ENCODE measurements around the gene RUSF1. TPM values are rescaled to one million over a fixed set of nuclear protein-coding genes. Genes with fewer than 3 reads are reported as not detected.

RUSF1 gene
- total and polyA plus RNA-seq, 4 donors = 21.8 to 73.1 (median 49.5) TPM

GRCh38 chr16:31499928-31500327 is 8.3 kb downstream of the RUSF1 start:
- no peak for DNase-seq (ENCODE audit: low spot score)
- Histone ChIP-seq H3K27ac (ENCODE audit: low read depth in 1 of 2, low read length in 2 of 2) (no peak overlapping the region), H3K9me3 (ENCODE audit: control insufficient read depth in 4 of 4, low read length in 3 of 4) (no peaks in the 10 kb centered on the region), H3K36me3 (ENCODE audit: control insufficient read depth in 4 of 4, insufficient read depth in 3 of 4, low read depth in 1 of 4, low read length in 3 of 4) (peaks cover 3 to 42% (median 26%) of the 10 kb centered on the region in 4 donors), H3K27me3 (ENCODE audit: control insufficient read depth in 4 of 4, insufficient read depth in 4 of 4, low read length in 3 of 4) (no peaks in the 10 kb centered on the region), H3K4me1 (ENCODE audit: control insufficient read depth in 4 of 4, insufficient read depth in 4 of 4, low read length in 3 of 4) (peaks cover 7 to 44% (median 36%) of the 10 kb centered on the region in 4 donors), H3K4me3 (ENCODE audit: low read depth in 1 of 3, low read length in 3 of 3) (no peak overlapping the region), H3K9ac (ENCODE audit: low read depth in 1 of 2, low read length in 2 of 2) (no peak overlapping the region)
- 83% methylated on average over 8 of the region's 8 CpGs for WGBS
- TF ChIP-seq FOXA2 (IDR thresholded peaks at IDR 0.05) = no peak
- no peak for TF ChIP-seq TAF1 (conservative IDR thresholded peaks at IDR 0.05)
- TF ChIP-seq HNF4A (conservative IDR thresholded peaks at IDR 0.05) = no peak

- no peak for TF ChIP-seq RAD21 (IDR thresholded peaks at IDR 0.05)
- no peak for TF ChIP-seq YY1 (IDR thresholded peaks at IDR 0.05)
- 98% methylated on average over 8 of the region's 8 CpGs for WGBS
- Histone ChIP-seq H3K9me3 (ENCODE audit: control insufficient read depth in 4 of 4, low read length in 3 of 4) (no peaks in the 10 kb centered on the region), H3K9ac (ENCODE audit: low read depth in 1 of 2, low read length in 2 of 2) (no peak overlapping the region), H3K4me1 (ENCODE audit: control insufficient read depth in 4 of 4, insufficient read depth in 4 of 4, low read length in 3 of 4) (peaks cover 6 to 35% (median 30%) of the 10 kb centered on the region in 4 donors), H3K36me3 (ENCODE audit: control insufficient read depth in 4 of 4, insufficient read depth in 3 of 4, low read depth in 1 of 4, low read length in 3 of 4) (peaks cover 3 to 42% (median 30%) of the 10 kb centered on the region in 4 donors), H3K4me3 (ENCODE audit: low read depth in 1 of 3, low read length in 3 of 3) (no peak overlapping the region), H3K27me3 (ENCODE audit: control insufficient read depth in 4 of 4, insufficient read depth in 4 of 4, low read length in 3 of 4) (no peaks in the 10 kb centered on the region), H3K27ac (ENCODE audit: low read depth in 1 of 2, low read length in 2 of 2) (no peak overlapping the region)
- no peak for DNase-seq (ENCODE audit: low spot score)
Measured at GRCh38 chr16:31498493-31498892, 9.7 kb downstream of the RUSF1 start.

- TF ChIP-seq ZBTB33 (IDR thresholded peaks at IDR 0.05) (no peak), SP1 (IDR thresholded peaks at IDR 0.05) (no peak), CTCF (IDR thresholded peaks at IDR 0.05; ENCODE audit: low read depth, low read length, missing input control) (no peak), ATF3 (IDR thresholded peaks at IDR 0.05) (no peak), RXRA (IDR thresholded peaks at IDR 0.05) (no peak), MAX (IDR thresholded peaks at IDR 0.05) (no peak), JUND (IDR thresholded peaks at IDR 0.05) (no peak), GABPA (IDR thresholded peaks at IDR 0.05 in 1 of 2, conservative IDR thresholded peaks at IDR 0.05 in 1 of 2) (no peak), TAF1 (conservative IDR thresholded peaks at IDR 0.05) (no peak), FOXA2 (IDR thresholded peaks at IDR 0.05) (no peak)
- Histone ChIP-seq H3K9ac (ENCODE audit: low read depth in 1 of 2, low read length in 2 of 2) (no peak overlapping the region), H3K36me3 (ENCODE audit: control insufficient read depth in 4 of 4, insufficient read depth in 3 of 4, low read depth in 1 of 4, low read length in 3 of 4) (peaks cover 6 to 59% (median 44%) of the 10 kb centered on the region in 4 donors), H3K4me1 (ENCODE audit: control insufficient read depth in 4 of 4, insufficient read depth in 4 of 4, low read length in 3 of 4) (peaks cover 3 to 17% (median 13%) of the 10 kb centered on the region in 4 donors), H3K4me3 (ENCODE audit: low read depth in 1 of 3, low read length in 3 of 3) (no peak overlapping the region), H3K9me3 (ENCODE audit: control insufficient read depth in 4 of 4, low read length in 3 of 4) (no peaks in the 10 kb centered on the region), H3K27me3 (ENCODE audit: control insufficient read depth in 4 of 4, insufficient read depth in 4 of 4, low read length in 3 of 4) (no peaks in the 10 kb centered on the region), H3K27ac (ENCODE audit: low read depth in 1 of 2, low read length in 2 of 2) (no peak overlapping the region)
- WGBS = 95% methylated on average over 10 of the region's 10 CpGs
- no peak for DNase-seq (ENCODE audit: low spot score)
Measured at GRCh38 chr16:31496670-31497069, 11.5 kb downstream of the RUSF1 start.

Data from liver (tissue), 9 donors.